Lung (tissue), 12 donors: ENCODE data around the gene NGFR. TPM values are rescaled to one million over a fixed set of nuclear protein-coding genes. Genes with fewer than 3 reads are reported as not detected.
A peak's percentile ranks its signal among the peaks of the same experiment; 100 is the strongest.

Experiments used
- ATAC-seq: fragments of 200-7000 bp; cut with Tn5 transposase; one replicate; pipeline ENCODE4 v1.9.1; 2020; ENCODE audit warnings: moderate number of reproducible peaks; ENCODE audit not compliant: insufficient read depth, low FRiP score
- DNase-seq, 3 donors: peaks; one replicate each; pipeline ENCODE4 v3.0.0-alpha.2; 2013 to 2017
- H3K27ac ChIP-seq, 2 donors: one replicate each; pipeline ENCODE4 v1.5.1; 2013; ENCODE audit warnings: mild to moderate bottlenecking in 2 of 2, moderate library complexity in 2 of 2, control low read depth in 1 of 2, inconsistent platforms in 1 of 2, low read depth in 1 of 2, low read length in 1 of 2
- H3K27me3 ChIP-seq, 3 donors: one replicate each; pipeline ENCODE4 v1.5.1; 2013; ENCODE audit warnings: low read length in 2 of 3; ENCODE audit not compliant: control insufficient read depth in 3 of 3, insufficient read depth in 3 of 3
- H3K36me3 ChIP-seq, 4 donors: one replicate each; pipeline ENCODE4 v1.5.1; 2013; ENCODE audit warnings: low read length in 4 of 4, mild to moderate bottlenecking in 1 of 4, moderate library complexity in 1 of 4; ENCODE audit not compliant: control insufficient read depth in 4 of 4, insufficient read depth in 4 of 4
- H3K4me1 ChIP-seq, 5 donors: one replicate each; pipeline ENCODE4 v1.5.1; 2013; ENCODE audit warnings: low read length in 5 of 5, mild to moderate bottlenecking in 2 of 5, moderate library complexity in 1 of 5; ENCODE audit not compliant: control insufficient read depth in 5 of 5, insufficient read depth in 5 of 5
- H3K4me3 ChIP-seq: one replicate; pipeline ENCODE4 v1.5.1; 2013; ENCODE audit warnings: mild to moderate bottlenecking, control low read depth, moderate library complexity
- H3K9ac ChIP-seq, 2 donors: one replicate each; pipeline ENCODE4 v1.5.1; 2013; ENCODE audit warnings: low read length in 2 of 2, control low read depth in 1 of 2; ENCODE audit not compliant: insufficient read depth in 1 of 2
- H3K9me3 ChIP-seq, 4 donors: one replicate each; pipeline ENCODE4 v1.5.1; 2013; ENCODE audit warnings: low read length in 3 of 4, mild to moderate bottlenecking in 1 of 4, moderate library complexity in 1 of 4; ENCODE audit not compliant: control insufficient read depth in 4 of 4, insufficient read depth in 3 of 4
- WGBS, 2 donors: extraction: QIAGEN DNeasy Blood & Tissue Kit; methylation state at CpG; one replicate each; pipeline ENCODE4 v1.1.7; 2013; 5-methylcytosine and 5-hydroxymethylcytosine counted together
- polyA plus RNA-seq, 2 donors: library from polyadenylated mRNA; stranded (reverse); fragments of 200-250 nt; gene quantifications; one replicate each; pipeline ENCODE4 v1.2.1, GENCODE V29; 2013
- total RNA-seq, 2 donors: library from RNA; depleted of rRNA in 1 of 2; stranded (reverse); fragments of >200 nt in 1 of 2; gene quantifications; one replicate each; pipeline ENCODE4 v1.2.1, GENCODE V29; 2014 to 2021
- TF ChIP-seq, protein P1 (sequence below): IDR thresholded peaks from 2 replicates; pipeline ENCODE4 v1.5.1; 2012; ENCODE audit warnings: mild to moderate bottlenecking; ENCODE audit errors: control extremely low read depth, extremely low read depth
- donor health status: control.
- donor health status: control.
- donor health status: Bipolar disorder and iron deficiency.
- donor health status: healthy.
- donor health status: DM: yes; HTN: yes; CAD: no.

The NGFR gene
- total and polyA plus RNA-seq, 4 donors, result 1.3 to 4.9 (median 3.2) TPM

DNA sequence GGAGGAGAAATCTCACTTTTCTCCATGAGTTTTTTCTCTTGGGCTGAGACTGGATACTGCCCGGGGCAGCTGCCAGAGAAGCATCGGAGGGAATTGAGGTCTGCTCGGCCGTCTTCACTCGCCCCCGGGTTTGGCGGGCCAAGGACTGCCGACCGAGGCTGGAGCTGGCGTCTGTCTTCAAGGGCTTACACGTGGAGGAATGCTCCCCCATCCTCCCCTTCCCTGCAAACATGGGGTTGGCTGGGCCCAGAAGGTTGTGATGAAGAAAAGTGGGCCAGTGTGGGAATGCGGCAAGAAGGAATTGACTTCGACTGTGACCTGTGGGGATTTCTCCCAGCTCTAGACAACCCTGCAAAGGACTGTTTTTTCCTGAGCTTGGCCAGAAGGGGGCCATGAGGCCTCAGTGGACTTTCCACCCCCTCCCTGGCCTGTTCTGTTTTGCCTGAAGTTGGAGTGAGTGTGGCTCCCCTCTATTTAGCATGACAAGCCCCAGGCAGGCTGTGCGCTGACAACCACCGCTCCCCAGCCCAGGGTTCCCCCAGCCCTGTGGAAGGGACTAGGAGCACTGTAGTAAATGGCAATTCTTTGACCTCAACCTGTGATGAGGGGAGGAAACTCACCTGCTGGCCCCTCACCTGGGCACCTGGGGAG, 19.1 kb downstream of the NGFR start:
- TF ChIP-seq, protein P1, sequence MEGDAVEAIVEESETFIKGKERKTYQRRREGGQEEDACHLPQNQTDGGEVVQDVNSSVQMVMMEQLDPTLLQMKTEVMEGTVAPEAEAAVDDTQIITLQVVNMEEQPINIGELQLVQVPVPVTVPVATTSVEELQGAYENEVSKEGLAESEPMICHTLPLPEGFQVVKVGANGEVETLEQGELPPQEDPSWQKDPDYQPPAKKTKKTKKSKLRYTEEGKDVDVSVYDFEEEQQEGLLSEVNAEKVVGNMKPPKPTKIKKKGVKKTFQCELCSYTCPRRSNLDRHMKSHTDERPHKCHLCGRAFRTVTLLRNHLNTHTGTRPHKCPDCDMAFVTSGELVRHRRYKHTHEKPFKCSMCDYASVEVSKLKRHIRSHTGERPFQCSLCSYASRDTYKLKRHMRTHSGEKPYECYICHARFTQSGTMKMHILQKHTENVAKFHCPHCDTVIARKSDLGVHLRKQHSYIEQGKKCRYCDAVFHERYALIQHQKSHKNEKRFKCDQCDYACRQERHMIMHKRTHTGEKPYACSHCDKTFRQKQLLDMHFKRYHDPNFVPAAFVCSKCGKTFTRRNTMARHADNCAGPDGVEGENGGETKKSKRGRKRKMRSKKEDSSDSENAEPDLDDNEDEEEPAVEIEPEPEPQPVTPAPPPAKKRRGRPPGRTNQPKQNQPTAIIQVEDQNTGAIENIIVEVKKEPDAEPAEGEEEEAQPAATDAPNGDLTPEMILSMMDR, result no peak
- Histone ChIP-seq H3K27me3 (no peaks in the 10 kb centered on the region), H3K4me3 (no peak overlapping the region), H3K36me3 (no peaks in the 10 kb centered on the region), H3K27ac (peak overlapping the region in 1 of 2 donors; percentile 31), H3K9me3 (no peaks in the 10 kb centered on the region), H3K9ac (no peak overlapping the region), H3K4me1 (peaks cover 0 to 22% (median 8%) of the 10 kb centered on the region in 5 donors)
- ATAC-seq (no peak), DNase-seq (peak in 2 of 3 donors; percentile 27 to 50)
- WGBS, 2 donors, result 81 to 92% methylated on average over 15 of the region's 15 CpGs

DNA sequence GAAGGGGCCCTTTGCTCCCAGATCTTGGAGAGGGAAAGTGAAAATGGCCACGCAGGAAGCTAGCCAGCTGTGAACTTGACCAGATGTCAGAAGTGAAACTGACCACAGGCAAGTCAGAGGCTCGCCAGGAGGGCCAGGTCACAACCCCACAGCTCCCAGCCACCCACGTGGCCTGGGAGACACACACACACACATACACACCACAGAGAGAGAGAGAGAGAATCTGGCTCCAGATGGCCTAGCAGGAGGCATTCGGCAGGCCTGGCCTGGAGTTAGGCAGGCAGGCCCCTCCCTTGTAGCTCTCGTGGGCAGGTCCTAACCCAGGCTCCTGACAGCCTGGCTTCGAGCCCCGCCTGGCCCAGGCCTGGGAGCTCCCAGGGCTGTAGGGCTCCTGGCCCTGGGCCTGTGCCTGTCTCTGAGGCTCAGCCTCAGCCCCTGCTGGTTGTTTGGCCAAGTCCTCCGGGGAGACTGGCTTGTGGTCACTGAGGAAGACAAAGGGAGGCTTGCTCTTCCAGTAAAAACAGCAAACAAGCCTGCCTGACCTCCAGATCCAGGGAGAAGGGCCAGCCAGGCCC, 20.2 kb downstream of the NGFR start:
- no peaks in the 10 kb centered on the region for H3K36me3 ChIP-seq
- H3K9me3 ChIP-seq, result no peaks in the 10 kb centered on the region
- peak; percentile 88 to 91 (median 88) for DNase-seq
- H3K27ac ChIP-seq, result peak overlapping the region; percentile 6 to 23
- H3K27me3 ChIP-seq, result no peaks in the 10 kb centered on the region
- peak; percentile 71 for ATAC-seq
- peak overlapping the region in 1 of 2 donors; percentile 61 for H3K9ac ChIP-seq
- 23 to 36% methylated on average over 8 of the region's 8 CpGs for WGBS, 2 donors
- TF ChIP-seq, protein P1, result no peak
- peaks cover 0 to 32% (median 8%) of the 10 kb centered on the region in 5 donors for H3K4me1 ChIP-seq
- H3K4me3 ChIP-seq, result no peak overlapping the region

DNA sequence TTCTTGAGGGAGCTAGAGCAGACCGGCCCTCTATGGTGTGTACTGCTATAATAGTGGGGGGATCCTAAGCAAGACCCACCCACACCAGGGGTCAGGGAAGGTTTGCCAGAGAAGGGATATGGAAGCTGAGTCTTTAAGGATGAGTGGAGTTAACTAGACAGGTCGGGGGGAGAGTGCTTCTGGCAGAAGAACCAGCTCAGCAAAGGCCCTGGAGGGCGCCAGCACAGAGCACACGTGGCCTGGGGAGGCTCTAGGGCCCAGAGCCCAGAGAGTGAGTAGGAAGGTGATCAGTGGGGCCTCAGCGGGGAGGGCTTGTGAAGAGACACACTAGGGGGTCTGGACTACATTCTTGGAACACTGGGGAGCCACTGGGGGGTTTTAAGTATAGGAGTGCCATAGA, 21.1 kb downstream of the NGFR start:
- no peaks in the 10 kb centered on the region for H3K9me3 ChIP-seq
- H3K27ac ChIP-seq, result peak overlapping the region in 1 of 2 donors; percentile 5
- H3K4me1 ChIP-seq, result peaks cover 0 to 38% (median 8%) of the 10 kb centered on the region in 5 donors
- peak in 2 of 3 donors; percentile 32 to 58 for DNase-seq
- H3K36me3 ChIP-seq, result no peaks in the 10 kb centered on the region
- H3K4me3 ChIP-seq, result no peak overlapping the region
- ATAC-seq, result no peak
- TF ChIP-seq, protein P1, result no peak
- H3K9ac ChIP-seq, result peak overlapping the region in 1 of 2 donors; percentile 11
- no peaks in the 10 kb centered on the region for H3K27me3 ChIP-seq
- WGBS, 2 donors, result 75 to 87% methylated on average over 5 of the region's 5 CpGs
